ENCODE measurements around the gene SERPINA3. TPM values are rescaled to one million over a fixed set of nuclear protein-coding genes. Genes with fewer than 3 reads are reported as not detected.

SERPINA3 gene
- total RNA-seq, 2 donors from 2014 or later: 232 to 284 TPM

- ATAC-seq (peak; percentile 29 to 37), DNase-seq (no peak)
- intact Hi-C loops (cut with DNase I): no loop called here
These were observed 29.9 kb upstream of the SERPINA3 start for GRCh38 chr14:94582199-94582750.

DNA sequence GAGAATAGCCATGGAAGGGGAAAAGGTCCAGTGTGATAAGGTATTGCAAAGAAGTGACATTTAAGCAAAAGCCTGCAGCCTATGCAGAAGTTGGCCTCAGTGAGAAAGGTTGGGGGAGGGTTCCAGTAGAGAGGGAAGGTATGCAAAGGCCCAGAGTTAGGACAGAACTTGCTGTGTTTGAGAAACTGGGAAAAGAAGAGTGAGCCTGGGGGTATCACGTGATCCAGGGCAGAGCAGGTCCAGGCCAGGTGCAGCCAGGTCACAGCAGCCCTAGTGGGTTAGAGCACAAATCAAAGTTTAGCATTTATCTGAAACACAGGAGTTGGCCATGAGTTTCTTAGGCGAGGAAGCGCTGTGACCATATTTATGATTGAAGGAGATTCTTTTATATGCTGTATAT is 29.3 kb upstream of the SERPINA3 start:
- intact Hi-C loops (cut with DNase I): no loop called here
- no peak for ATAC-seq
- DNase-seq: no peak

DNA sequence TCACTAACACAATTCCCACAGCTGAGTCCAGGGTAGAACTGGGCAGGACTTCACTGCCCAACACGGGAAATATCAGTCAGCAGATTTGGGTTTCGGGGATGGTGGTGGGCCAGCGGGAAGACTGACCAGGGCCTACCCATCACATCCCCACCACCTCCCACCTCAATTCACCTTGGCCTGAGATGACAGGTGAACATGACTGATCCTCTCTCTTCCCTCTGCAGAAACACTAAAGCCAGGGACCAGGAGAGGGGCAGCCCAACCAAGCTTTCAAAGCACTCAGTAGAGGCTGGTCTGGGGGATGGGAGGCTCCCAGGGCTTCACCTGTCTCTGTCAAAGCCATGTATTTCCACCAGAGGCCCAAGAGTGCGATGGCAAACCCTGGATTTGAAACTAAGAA is 28.6 kb upstream of the SERPINA3 start:
- no peak for ATAC-seq
- intact Hi-C loops (cut with DNase I): no loop called here
- DNase-seq: no peak

GRCh38 chr14:94584591-94585280 is 27.5 kb upstream of the SERPINA3 start:
- ATAC-seq: peak in 1 of 2 donors; percentile 22

DNA sequence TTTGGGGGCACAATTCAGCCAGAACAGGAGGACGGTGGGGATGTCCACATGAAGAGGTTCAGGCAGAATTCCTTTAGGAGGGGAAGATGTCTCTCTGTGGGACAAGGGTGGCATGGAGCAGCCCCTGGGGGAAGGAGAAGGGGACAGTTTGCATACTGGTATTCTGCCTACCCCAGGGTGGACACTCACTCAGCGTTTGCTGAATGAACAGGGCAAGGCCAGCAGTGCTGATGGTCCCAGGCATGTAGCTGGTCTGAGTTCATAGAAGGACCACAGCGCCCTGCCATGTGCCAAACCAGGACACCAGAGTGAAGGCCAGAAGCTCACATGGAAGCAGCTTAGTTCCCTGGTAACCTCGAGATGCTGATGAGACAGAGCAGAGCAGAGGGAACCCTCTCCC is 25.6 kb upstream of the SERPINA3 start:
- DNase-seq: no peak

More at GRCh38 chr14:94584591-94585280, 27.5 kb upstream of the SERPINA3 start:
- intact Hi-C loops (cut with DNase I): no loop called here
- no peak for DNase-seq

GRCh38 chr14:94588311-94588710 is 23.9 kb upstream of the SERPINA3 start:
- intact Hi-C loops (cut with DNase I): no loop called here
- DNase-seq: no peak
- ATAC-seq: no peak

More for the DNA sequence above, 25.6 kb upstream of the SERPINA3 start:
- intact Hi-C loops (cut with DNase I): no loop called here
- no peak for ATAC-seq

DNA sequence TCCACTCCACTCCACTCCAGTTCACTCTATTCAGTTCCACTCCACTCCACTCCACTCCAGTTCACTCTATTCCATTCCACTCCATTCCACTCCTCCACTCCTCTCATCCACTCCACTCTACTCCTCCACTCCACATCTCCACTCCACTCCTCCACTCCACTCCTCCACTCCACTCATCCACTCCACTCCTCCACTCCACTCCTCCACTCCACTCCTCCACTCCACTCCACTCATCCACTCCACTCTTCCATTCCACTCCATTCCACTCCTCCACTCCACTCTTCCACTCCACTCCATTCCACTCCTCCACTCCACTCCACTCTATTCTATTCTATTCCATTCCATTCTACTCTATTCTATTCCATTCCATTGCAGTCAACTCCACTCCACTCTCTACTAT is 21.1 kb upstream of the SERPINA3 start:
- no peak for ATAC-seq
- intact Hi-C loops (cut with DNase I): no loop called here
- no peak for DNase-seq

- ATAC-seq (no peak), DNase-seq (no peak)
- intact Hi-C loops (cut with DNase I): no loop called here
These were observed 20.3 kb upstream of the SERPINA3 start for GRCh38 chr14:94591871-94592270.

GRCh38 chr14:94592457-94592856 is 19.7 kb upstream of the SERPINA3 start:
- intact Hi-C loops (cut with DNase I): no loop called here
- no peak for DNase-seq
- ATAC-seq: no peak

DNA sequence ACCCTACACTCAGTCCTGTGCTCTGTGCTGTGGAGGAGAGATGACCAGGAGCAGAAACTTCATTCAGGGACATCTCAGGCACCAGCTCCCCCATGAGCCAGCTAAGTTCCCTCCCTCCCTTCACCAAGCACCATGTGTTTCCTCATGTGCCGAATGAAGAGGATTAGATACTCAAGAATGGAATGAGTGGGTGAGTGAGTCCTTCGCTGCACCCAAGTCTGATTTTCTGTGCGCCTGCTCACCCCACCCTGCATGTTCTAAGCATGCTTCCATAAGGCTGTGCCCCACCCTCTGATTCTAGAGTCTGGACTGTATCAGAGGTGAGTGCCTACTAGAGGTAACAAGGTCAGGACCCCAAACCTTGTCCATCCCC is 18.8 kb upstream of the SERPINA3 start:
- intact Hi-C loops (cut with DNase I): no loop called here
- ATAC-seq (no peak), DNase-seq (no peak)

DNA sequence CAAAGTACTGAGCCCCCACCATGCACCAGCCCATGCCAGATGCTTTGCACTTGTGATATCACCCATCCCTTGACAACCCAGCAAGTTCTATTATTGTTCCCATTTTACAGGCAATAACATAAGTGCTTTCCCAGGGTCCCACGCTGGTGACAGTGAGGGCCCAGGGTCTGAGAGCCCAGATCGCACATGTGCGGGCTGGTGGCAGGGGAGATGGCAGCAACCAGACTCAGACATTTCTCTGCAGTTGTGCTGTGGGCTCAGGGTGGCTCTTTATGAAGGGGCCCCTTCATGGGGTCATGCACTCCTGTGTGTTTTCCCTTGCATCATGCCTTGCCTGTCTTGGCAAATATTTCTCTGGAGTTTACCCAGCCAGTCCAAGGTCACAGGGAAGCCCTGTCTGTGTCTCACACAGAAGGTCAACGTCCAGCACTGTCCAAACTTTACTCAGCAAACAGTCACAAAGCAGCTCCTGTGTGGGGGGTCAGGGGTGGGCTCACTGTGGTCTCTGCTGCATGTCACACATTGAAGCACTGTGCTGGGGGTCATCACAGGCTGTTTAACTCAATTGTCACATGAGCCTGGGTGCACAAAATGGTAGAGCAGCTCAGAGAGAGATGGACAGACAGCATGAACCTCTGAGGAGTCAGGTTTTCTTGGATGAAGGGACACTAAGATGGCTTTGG is 18.3 kb upstream of the SERPINA3 start:
- no peak for ATAC-seq
- DNase-seq: no peak
- intact Hi-C loops (cut with DNase I): no loop called here

GRCh38 chr14:94594441-94594840 is 17.8 kb upstream of the SERPINA3 start:
- no peak for DNase-seq
- no peak for ATAC-seq
- intact Hi-C loops (cut with DNase I): no loop called here

DNA sequence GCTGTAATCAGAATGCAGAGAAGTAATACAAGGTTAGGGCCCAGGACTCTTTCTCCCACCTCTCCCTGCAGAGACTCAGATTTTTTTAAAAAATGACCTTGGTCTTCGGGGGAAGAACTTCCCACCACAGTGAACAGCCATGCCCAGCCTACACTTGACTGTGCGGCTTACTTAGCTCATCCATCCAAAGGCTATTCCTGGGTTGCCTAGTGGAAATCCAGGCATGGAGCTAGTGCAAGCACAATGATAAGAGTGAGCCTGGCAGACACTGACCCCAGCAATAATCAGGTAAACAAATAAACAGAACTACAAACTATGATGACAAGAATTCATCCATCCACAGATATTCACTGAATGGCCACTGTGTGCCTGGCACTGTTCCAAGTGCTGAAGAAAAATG is 16.3 kb upstream of the SERPINA3 start:
- intact Hi-C loops (cut with DNase I): no loop called here
- no peak for DNase-seq
- ATAC-seq: no peak

GRCh38 chr14:94596361-94596760 is 15.8 kb upstream of the SERPINA3 start:
- no peak for ATAC-seq
- no peak for DNase-seq
- intact Hi-C loops (cut with DNase I): no loop called here

GRCh38 chr14:94597788-94598187 is 14.4 kb upstream of the SERPINA3 start:
- intact Hi-C loops (cut with DNase I): no loop called here
- DNase-seq (no peak), ATAC-seq (no peak)

DNA sequence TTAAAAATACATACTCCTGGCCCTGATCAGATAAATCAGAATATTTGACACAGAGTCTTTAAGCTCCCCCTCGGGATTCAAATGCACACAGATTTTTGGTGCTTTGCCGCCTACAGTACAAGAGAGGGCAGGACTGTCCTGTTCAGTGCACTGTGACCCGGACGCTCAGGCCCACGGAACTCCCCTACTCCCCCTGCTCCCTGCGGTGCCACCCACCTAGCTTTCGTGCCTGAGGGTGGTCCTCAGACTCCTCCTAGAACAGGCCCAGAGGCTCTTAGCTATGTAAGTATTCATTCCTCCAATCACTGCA is 13.7 kb upstream of the SERPINA3 start:
- intact Hi-C loops (cut with DNase I): no loop called here
- ATAC-seq (no peak), DNase-seq (no peak)

GRCh38 chr14:94598816-94599655 is 13.2 kb upstream of the SERPINA3 start:
- peak; percentile 27 to 82 for ATAC-seq
- peak; percentile 68 for DNase-seq
- intact Hi-C loops (cut with DNase I): no loop called here

GRCh38 chr14:94599656-94600004 is 12.6 kb upstream of the SERPINA3 start:
- ATAC-seq: peak in 1 of 2 donors; percentile 1
- intact Hi-C loops (cut with DNase I): no loop called here
- no peak for DNase-seq

DNA sequence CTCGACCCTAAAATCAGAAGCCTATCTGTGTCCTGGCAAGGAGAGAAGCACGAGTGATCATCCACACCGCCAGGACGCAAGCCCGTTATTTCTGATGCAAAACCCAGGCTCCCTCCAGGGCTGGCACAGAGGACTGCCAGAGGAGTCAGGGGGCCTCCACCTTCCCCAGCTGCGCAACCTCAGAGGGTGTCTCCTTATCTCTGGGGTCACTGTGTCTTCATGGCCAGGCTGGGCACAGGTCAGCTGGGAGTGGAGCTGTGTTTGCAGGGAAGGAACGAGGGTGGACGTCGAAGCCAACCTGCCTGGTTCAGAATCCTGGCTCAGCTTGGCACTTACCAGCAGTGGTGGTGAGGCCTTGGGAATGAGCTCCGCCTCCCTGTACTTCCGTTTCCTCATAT is 12.0 kb upstream of the SERPINA3 start:
- ATAC-seq (no peak), DNase-seq (no peak)
- intact Hi-C loops (cut with DNase I): no loop called here

DNA sequence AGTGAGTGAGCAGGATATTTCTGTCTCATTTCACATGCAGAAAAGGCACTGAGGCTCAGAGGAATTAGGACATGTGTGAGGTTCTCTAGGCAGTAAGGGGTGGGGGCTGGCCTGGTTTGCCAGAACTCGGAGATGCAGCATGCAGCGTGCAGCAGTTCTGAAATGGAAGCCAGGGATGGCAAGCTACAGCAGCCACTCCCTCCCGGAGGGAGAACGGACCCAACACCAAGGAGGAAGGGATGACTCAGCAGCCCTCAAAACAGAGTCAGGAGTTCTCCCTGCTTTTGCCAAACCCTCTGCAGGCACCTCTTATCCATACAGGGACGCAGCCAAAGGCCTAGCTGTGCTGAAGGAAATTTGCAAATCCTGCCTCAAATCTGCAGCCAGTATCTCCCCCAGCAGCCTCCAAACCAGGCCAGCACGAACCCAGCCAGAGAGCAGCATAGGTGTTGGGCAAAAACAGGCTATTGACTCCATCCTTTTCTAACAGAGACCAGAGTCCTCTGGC is 10.3 kb upstream of the SERPINA3 start:
- DNase-seq: peak; percentile 80
- intact Hi-C loops (cut with DNase I): no loop called here
- ATAC-seq: peak; percentile 77 to 85
